GM12878 (cell line): ENCODE measurements around the gene FXYD6.

Source experiments
- ATF7 ChIP-seq: fragments of 450-650 bp; IDR thresholded peaks from 2 replicates; pipeline ENCODE4 v1.6.1; 2016; ENCODE audit warnings: low read depth, mild to moderate bottlenecking
- CTCF ChIP-seq, 3 experiments: IDR thresholded peaks in 2 of 3; conservative IDR thresholded peaks in 1 of 3; 2 replicates each; pipeline ENCODE4 v1.5.1; 2011; ENCODE audit warnings: low read depth in 3 of 3, low read length in 3 of 3, mild to moderate bottlenecking in 3 of 3, control low read depth in 2 of 3, moderate library complexity in 2 of 3, inconsistent platforms in 1 of 3, mixed read lengths in 1 of 3; ENCODE audit not compliant: control insufficient read depth in 2 of 3, insufficient read depth in 1 of 3; ENCODE audit errors: extremely low read depth in 1 of 3
- ESRRA ChIP-seq: IDR thresholded peaks from 2 replicates; pipeline ENCODE4 v1.6.1; 2012; ENCODE audit warnings: mild to moderate bottlenecking, low read length, improper control_type of control experiment
- FOS ChIP-seq: IDR thresholded peaks from 3 replicates; pipeline ENCODE4 v1.6.1; 2011; ENCODE audit warnings: borderline replicate concordance; ENCODE audit not compliant: insufficient read length; ENCODE audit errors: extremely low read depth
- MTA3 ChIP-seq: IDR thresholded peaks from 2 replicates; pipeline ENCODE4 v1.6.1; 2012; ENCODE audit warnings: low read length, inconsistent platforms, borderline replicate concordance
- POLR2AphosphoS5 ChIP-seq: IDR thresholded peaks from 2 replicates; pipeline ENCODE4 v1.6.1; 2011; ENCODE audit warnings: mild to moderate bottlenecking, low read length, inconsistent platforms
- SP1 ChIP-seq: IDR thresholded peaks from one replicate; pipeline ENCODE4 v1.6.1; 2011; ENCODE audit warnings: low read depth, low read length
- TAF1 ChIP-seq: IDR thresholded peaks from 2 replicates; pipeline ENCODE4 v1.6.1; 2011; ENCODE audit warnings: mild to moderate bottlenecking, low read depth, low read length, borderline replicate concordance
- USF1 ChIP-seq: IDR thresholded peaks from 2 replicates; pipeline ENCODE4 v1.6.1; 2011; ENCODE audit warnings: borderline replicate concordance, low read depth, mild to moderate bottlenecking, moderate library complexity, mixed read lengths, low read length; ENCODE audit not compliant: insufficient read depth; ENCODE audit errors: extremely low read length

GRCh38 chr11:117857734-117858414 is 18.6 kb downstream of the FXYD6 start:
- TF ChIP-seq CTCF (IDR thresholded peaks at IDR 0.05 in 2 of 3, conservative IDR thresholded peaks at IDR 0.05 in 1 of 3; ENCODE audit: control insufficient read depth in 2 of 3, extremely low read depth in 1 of 3, insufficient read depth in 1 of 3, low read depth in 3 of 3, low read length in 3 of 3) (no peak), ATF7 (no peak), SP1 (no peak), POLR2AphosphoS5 (no peak), MTA3 (no peak), USF1 (no peak), TAF1 (no peak), ESRRA (no peak), FOS (no peak)
